ENCODE results near the gene ARHGAP15. TPM values are rescaled to one million over a fixed set of nuclear protein-coding genes. Genes with fewer than 3 reads are reported as not detected.

ARHGAP15 gene
- total RNA-seq, 1 donor from 2014 or later: not detected

GRCh38 chr2:143399631-143400069 lies 270.4 kb downstream of the ARHGAP15 start:
- H3K4me3 Mint-ChIP-seq (ENCODE audit: unreplicated experiment): no peak overlapping the region
- no peaks in the 10 kb centered on the region for H3K36me3 Mint-ChIP-seq (ENCODE audit: unreplicated experiment)
- TF ChIP-seq, protein P1, sequence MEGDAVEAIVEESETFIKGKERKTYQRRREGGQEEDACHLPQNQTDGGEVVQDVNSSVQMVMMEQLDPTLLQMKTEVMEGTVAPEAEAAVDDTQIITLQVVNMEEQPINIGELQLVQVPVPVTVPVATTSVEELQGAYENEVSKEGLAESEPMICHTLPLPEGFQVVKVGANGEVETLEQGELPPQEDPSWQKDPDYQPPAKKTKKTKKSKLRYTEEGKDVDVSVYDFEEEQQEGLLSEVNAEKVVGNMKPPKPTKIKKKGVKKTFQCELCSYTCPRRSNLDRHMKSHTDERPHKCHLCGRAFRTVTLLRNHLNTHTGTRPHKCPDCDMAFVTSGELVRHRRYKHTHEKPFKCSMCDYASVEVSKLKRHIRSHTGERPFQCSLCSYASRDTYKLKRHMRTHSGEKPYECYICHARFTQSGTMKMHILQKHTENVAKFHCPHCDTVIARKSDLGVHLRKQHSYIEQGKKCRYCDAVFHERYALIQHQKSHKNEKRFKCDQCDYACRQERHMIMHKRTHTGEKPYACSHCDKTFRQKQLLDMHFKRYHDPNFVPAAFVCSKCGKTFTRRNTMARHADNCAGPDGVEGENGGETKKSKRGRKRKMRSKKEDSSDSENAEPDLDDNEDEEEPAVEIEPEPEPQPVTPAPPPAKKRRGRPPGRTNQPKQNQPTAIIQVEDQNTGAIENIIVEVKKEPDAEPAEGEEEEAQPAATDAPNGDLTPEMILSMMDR (IDR thresholded peaks at IDR 0.05): no peak
- H3K27me3 Mint-ChIP-seq (ENCODE audit: unreplicated experiment): peaks cover under 1% of the 10 kb centered on the region
- no peaks in the 10 kb centered on the region for H3K9me3 Mint-ChIP-seq (ENCODE audit: unreplicated experiment)
- peaks cover 4% of the 10 kb centered on the region for H3K4me1 Mint-ChIP-seq (ENCODE audit: unreplicated experiment)
- H3K27ac Mint-ChIP-seq (ENCODE audit: unreplicated experiment): no peak overlapping the region
- DNase-seq (ENCODE audit: extremely low spot score, unreplicated experiment): no peak

- Mint-ChIP-seq H3K9me3 (ENCODE audit: unreplicated experiment) (peaks cover 8% of the 10 kb centered on the region), H3K4me1 (ENCODE audit: unreplicated experiment) (peaks cover 4% of the 10 kb centered on the region), H3K27ac (ENCODE audit: unreplicated experiment) (no peak overlapping the region), H3K36me3 (ENCODE audit: unreplicated experiment) (no peaks in the 10 kb centered on the region), H3K27me3 (ENCODE audit: unreplicated experiment) (peaks cover 3% of the 10 kb centered on the region), H3K4me3 (ENCODE audit: unreplicated experiment) (no peak overlapping the region)
- DNase-seq (ENCODE audit: extremely low spot score, unreplicated experiment): no peak
- TF ChIP-seq, protein P1 (IDR thresholded peaks at IDR 0.05): no peak
These were observed 272.6 kb downstream of the ARHGAP15 start for GRCh38 chr2:143401861-143402260.

DNA sequence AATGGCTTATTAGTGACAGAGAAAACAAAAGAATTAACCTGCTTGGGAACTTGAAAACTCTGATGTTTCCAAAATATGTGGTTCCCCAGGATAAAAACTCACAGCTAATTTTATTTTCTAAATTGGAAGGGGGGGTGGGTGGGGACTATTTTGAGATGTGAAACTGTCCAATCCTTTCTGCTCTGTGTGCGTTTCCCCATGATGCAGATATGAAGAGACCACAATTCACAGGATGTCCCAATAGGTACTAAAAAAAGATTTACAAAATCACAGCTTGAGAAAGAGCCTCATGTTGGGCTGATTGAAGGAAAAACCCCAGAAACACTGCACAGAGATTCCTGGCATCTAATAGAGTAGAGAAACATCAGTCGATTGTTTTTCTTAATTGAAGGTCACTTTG lies 273.2 kb downstream of the ARHGAP15 start:
- Mint-ChIP-seq H3K4me1 (ENCODE audit: unreplicated experiment) (peaks cover 4% of the 10 kb centered on the region), H3K36me3 (ENCODE audit: unreplicated experiment) (no peaks in the 10 kb centered on the region), H3K27ac (ENCODE audit: unreplicated experiment) (no peak overlapping the region), H3K9me3 (ENCODE audit: unreplicated experiment) (peaks cover 8% of the 10 kb centered on the region), H3K27me3 (ENCODE audit: unreplicated experiment) (peaks cover 3% of the 10 kb centered on the region), H3K4me3 (ENCODE audit: unreplicated experiment) (no peak overlapping the region)
- DNase-seq (ENCODE audit: extremely low spot score, unreplicated experiment): no peak
- TF ChIP-seq, protein P1 (IDR thresholded peaks at IDR 0.05): no peak

- Mint-ChIP-seq H3K27ac (ENCODE audit: unreplicated experiment) (no peak overlapping the region), H3K4me3 (ENCODE audit: unreplicated experiment) (no peak overlapping the region), H3K36me3 (ENCODE audit: unreplicated experiment) (no peaks in the 10 kb centered on the region), H3K27me3 (ENCODE audit: unreplicated experiment) (peaks cover 7% of the 10 kb centered on the region), H3K4me1 (ENCODE audit: unreplicated experiment) (no peaks in the 10 kb centered on the region), H3K9me3 (ENCODE audit: unreplicated experiment) (peaks cover 8% of the 10 kb centered on the region)
- DNase-seq (ENCODE audit: extremely low spot score, unreplicated experiment): no peak
- TF ChIP-seq, protein P1 (IDR thresholded peaks at IDR 0.05): no peak
These were observed 281.1 kb downstream of the ARHGAP15 start for GRCh38 chr2:143410082-143410897.

DNA sequence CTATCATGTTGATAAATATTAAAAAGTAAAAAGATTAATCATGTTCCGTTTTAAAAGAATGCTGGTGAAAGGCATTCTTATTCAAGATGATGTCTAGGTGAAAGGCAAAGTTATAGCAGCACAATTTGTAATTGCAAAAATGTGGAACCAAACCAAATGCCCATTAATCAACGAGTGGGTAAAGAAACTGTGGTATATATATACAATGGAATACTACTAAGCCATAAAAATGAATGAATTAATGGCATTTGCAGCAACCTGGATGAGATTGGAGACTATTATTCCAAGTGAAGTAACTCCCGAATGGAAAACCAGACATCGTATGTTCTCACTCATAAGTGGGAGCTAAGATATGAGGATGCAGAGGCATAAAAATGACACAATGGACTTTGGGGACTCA lies 286.4 kb downstream of the ARHGAP15 start:
- peaks cover 6% of the 10 kb centered on the region for H3K27me3 Mint-ChIP-seq (ENCODE audit: unreplicated experiment)
- no peaks in the 10 kb centered on the region for H3K36me3 Mint-ChIP-seq (ENCODE audit: unreplicated experiment)
- DNase-seq (ENCODE audit: extremely low spot score, unreplicated experiment): no peak
- H3K4me1 Mint-ChIP-seq (ENCODE audit: unreplicated experiment): peaks cover 2% of the 10 kb centered on the region
- H3K27ac Mint-ChIP-seq (ENCODE audit: unreplicated experiment): no peak overlapping the region
- TF ChIP-seq, protein P1 (IDR thresholded peaks at IDR 0.05): no peak
- H3K4me3 Mint-ChIP-seq (ENCODE audit: unreplicated experiment): no peak overlapping the region
- no peaks in the 10 kb centered on the region for H3K9me3 Mint-ChIP-seq (ENCODE audit: unreplicated experiment)

All from osteocyte (in vitro differentiated cells).